HG02623 (cell line): Measurements from ENCODE around the gene CCL15.
"Not testable (repeated sequence)": the region's sequence is repeated elsewhere in the genome, so short reads cannot be mapped to it uniquely, and the experiment has no call there.

ENCODE experiments used
- ATAC-seq: cut with Tn5 transposase; IDR thresholded peaks from one replicate; pipeline ENCODE4 v1.9.1; 2021; ENCODE audit warnings: moderate library complexity; ENCODE audit not compliant: unreplicated experiment

CCL15 gene, protein sequence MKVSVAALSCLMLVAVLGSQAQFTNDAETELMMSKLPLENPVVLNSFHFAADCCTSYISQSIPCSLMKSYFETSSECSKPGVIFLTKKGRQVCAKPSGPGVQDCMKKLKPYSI

DNA sequence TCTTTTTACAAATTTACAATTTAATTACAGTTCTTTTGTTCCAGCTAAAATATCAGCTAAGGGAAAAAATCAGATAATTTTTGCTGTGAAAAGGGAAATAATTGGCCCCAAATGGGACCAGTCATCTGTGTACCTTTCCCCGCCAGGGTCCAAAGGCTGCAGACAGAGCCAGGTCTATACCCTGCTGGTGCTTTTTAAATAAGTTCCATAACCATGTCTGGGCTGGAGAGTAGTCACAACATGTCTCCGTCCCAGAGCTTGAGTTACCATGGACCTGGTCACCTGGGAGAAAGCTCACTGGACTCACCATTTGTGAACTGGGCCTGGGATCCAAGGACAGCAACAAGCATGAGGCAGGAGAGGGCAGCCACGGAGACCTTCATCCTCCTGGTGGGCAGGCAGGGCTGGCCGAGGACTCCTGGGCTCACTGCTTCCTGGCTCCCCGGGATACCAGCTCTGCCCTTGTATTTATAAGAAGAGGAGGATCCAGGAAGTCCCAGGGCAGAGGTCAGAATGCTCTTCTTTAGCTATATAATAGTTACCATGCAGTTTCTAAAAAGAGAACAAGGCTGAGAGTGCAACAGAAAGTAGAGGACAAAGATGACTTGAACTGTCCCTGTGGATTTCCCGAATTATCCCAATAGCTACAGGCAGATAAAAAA, at the start of gene CCL15:
CCL15 (minus strand) TSS at position 444 of the 662 bp plus-strand sequence; CDS start at position 383, 61 bp downstream.
- ATAC-seq, result no peak

DNA sequence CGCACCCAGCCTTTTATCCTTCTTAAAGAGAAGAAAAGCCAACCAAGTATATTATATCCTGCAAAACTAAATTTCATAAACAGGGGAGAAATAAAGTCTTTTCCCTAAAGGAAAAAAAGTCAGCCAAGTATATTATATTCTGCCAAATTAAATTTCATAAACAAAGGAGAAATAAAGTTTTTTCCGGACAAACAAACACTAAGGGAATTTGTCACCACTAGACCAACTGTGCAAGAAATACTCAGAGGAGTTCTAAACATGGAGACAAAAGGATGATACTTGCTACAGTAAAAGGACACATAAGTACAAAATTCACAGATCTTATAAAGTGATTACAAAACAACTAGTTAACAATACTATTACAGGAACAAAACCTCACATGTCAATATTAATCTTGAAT, 48.3 kb upstream of the CCL15 start:
- ATAC-seq, result no peak

DNA sequence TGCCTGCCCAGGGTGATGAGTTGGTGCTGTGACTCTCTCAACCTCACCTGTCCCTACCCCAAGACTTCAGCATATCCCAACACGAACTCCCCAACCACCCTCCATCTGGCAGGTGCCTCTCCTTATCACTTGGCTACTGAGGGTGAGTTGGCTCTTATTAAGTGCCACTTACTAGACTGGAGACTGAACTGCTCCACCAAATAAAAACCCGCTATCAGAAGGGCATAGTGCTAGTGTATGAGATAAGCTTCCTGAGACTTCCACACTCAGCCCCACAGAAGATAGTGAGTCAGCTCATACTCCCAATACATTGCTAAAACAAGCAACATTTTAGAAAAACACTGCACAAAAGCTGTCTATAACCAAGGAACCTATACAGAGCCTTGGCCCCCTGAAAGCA, 46.7 kb upstream of the CCL15 start:
- ATAC-seq, result no peak

DNA sequence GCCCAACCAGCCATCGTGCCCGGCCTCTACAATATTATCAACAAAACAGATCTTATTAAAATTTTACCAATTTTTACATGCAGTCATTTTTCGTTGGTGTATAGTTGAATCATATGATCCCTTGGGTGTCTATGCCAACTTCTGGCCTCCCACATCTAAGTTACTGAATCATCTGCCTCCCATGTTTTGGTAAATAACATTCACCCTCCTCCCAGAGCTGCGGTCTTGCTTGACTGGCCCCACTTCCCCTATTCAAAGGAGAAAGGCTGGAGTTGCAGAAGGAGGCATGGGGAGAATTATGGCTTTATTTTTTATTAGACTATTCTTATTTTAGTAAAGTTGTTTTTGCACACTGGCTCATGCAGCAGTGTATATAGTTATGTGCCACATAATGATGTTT, 34.9 kb upstream of the CCL15 start:
- no peak for ATAC-seq

DNA sequence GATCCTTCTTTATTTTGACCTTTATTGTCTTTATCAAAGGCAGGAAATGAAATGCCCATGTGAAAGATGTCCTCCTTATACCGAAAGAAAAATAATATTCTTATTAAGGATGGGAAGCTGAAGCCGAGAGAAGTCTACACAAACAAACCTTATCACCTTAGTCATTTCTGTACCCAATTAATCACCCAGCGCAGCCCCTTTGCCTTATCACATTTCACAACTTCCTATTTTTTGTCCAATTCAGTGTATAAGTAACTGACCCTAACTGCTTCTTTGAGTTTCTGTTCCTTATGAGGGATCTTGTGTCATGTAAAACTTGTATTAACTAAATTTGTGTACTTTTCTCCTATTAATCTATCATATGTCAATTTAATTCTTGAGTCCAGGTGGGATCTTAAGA, 32.8 kb upstream of the CCL15 start:
- no peak for ATAC-seq

DNA sequence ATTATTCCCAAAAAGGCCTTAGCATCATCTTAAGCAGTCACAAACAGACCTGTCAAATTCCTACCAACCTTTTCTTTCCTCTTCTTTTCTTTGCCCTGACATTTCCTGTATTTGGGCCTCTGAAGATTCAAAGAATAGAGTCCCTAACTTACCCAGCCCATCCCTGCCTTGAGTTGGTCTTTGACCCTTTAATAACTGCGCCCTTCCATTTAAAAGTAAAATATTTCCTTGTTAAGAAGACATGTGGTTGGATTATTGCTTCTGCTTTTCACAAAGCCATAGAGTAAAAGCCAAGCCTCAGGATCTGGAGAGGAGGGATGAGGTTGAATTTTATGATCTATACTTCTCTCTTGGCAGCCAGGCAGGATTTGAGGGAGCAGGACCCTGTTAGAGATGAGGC, 29.6 kb upstream of the CCL15 start:
- no peak for ATAC-seq

DNA sequence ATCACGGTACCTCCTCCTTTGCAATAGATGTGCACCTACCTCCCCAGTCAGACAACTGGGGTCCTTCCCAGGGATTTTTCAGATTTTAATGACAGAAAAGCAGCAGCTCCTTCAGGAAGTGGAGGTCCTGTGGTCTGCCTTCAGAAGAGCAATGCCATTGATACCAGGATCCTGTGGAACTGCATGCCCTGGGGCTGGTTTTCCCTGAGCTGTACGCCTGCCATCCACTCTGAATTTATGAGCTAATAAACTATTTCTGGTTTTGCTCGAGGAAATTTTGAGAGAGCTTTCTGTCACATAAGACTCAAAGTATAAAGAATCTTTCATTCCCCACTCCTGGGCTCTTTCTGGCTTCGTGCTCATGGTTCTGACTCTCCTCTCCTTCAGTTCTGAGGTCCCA, 26.4 kb upstream of the CCL15 start:
- no peak for ATAC-seq

DNA sequence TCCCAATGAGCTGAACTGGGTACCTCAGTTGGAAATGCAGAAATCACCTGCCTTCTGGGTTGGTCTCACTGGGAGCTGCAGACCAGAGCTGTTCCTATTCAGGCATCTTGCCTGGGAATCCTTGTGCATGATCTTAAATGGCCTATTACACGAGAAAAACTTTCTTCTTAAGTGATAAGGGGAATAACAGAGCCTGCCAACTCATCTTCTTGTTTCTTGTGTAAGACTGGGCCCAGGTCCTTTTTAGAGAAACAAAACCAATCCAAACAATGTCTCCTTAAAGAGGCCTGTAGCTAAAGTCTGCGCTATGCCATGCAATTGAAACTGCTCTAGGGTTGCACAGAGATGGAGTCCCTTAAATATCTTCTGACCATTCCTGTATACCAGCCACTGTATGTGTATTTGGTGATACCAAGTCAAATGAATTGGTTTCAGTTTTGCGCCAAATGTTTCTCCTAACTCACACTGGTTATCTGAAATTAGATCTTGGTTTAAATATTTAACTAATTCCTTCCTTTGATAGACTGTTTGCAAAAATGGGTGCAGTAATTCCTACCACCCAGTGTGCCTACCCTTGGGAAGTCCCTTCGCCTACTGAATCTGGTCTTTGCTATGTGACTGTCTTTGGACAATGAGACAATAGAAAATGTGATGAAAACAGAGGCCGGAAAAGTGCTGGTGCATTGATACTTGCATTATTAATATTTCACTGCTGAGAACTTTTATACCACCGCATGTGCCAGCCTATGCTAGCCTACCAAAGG, 22.9 kb upstream of the CCL15 start:
- no peak for ATAC-seq

DNA sequence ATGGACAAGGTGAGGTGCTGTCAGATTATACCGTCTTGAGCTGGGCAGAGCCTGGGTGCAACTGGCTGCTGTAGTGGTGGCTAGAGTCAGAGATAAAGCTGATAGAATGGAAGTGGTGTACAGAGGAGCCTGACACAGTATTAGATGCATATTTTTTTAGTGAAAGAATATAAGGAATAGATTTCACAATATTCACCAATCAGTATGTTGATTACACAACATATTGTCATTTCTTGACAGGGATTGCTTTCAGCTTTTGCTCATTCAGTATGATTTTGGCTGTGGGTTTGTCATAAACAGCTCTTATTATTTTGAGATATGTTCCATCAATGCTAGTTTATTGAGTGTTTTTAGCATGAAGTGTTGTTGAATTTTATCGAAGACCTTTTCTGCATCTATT, 18.1 kb upstream of the CCL15 start:
- ATAC-seq, result no peak

DNA sequence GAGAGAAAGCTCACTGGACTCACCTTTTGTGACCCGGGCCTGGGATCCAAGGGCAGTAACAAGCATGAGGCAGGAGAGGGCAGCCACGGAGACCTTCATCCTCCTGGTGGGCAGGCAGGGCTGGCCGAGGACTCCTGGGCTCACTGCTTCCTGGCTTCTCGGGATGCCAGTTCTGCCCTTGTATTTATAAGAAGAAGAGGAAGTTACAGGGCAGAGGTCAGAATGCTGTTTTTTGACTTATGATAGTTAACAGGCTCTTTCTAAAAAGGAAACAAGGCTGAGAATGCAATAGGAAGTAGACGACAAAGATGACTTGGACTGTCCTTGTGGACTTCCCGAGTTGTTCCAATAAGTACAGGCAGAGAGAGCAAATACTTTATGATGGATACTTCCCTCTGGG, 16.4 kb upstream of the CCL15 start, which contains the start of gene CCL23:
CCL23 (minus strand) TSS at position 174 of the 400 bp plus-strand sequence; CDS start at position 99, 75 bp downstream.
- no peak for ATAC-seq

DNA sequence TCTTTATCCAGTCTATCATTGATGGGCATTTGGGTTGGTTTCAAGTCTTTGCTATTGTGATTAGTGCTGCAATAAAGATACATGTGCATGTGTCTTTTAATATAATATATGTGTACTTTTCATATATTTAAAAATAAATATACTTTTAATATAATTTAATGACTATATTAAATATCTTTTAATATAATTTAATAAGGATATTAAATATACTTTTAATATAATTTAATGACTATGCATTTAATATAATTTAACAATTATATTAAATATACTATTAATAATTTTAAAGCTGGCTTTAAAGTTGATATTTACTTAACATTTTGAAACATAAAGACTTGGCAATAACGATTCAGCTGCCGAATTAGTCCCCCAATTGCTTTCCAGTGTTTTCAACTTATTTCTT, 15.2 kb upstream of the CCL15 start:
- no peak for ATAC-seq

DNA sequence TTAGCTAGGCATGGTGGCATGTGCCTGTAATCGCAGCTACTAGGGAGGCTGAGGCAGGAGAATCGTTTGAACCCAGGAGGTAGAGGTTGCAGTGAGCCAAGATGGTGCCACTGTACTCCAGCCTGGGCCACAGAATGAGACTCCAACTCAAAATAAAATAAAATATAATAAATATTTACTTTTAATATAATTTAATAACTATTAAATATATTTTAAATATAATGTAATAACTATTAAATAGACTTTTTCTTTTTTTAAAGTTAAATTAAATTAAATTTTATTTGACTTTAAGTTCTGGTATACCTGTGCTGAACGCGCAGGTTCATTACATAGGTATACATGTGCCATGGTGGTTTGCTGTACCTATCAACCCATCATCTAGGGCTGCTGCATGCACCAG, 14.5 kb upstream of the CCL15 start:
- not testable (repeated sequence) for ATAC-seq

DNA sequence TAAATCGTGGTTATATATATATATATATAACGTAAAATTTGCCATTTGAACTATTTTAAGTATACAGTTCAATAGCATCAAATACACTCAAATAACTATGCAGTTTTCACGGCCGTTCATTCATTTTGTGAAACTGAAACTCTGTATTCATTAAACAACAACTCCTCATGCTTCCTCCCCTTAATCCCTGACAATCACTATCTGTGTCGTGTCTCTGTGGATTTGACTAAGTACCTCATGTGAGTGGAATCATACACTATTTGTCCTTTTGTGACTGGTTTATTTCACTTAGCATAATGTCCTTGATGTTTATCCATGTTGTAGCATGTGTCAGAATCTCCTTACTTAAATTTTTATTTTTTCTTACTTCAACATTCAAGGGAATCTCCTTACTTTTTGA, 13.6 kb upstream of the CCL15 start:
- ATAC-seq, result no peak

DNA sequence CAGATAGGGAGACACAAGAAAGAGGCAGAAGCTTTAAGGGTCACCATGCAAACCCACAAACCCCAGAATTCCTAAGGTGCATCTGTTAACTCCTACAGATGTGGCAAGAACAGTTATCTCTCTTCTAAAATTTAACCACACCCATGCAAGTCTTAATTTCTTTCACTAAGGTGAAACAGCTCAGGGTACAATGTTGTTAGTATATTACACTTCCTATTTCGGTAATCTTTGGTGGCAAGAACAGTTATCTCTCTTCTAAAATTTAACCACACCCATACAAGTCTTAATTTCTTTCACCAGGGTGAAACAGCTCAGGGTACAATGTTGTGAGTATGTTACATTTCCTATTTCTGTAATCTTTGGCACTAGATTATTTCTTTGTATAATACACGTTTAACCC, 9.8 kb upstream of the CCL15 start:
- ATAC-seq, result no peak

DNA sequence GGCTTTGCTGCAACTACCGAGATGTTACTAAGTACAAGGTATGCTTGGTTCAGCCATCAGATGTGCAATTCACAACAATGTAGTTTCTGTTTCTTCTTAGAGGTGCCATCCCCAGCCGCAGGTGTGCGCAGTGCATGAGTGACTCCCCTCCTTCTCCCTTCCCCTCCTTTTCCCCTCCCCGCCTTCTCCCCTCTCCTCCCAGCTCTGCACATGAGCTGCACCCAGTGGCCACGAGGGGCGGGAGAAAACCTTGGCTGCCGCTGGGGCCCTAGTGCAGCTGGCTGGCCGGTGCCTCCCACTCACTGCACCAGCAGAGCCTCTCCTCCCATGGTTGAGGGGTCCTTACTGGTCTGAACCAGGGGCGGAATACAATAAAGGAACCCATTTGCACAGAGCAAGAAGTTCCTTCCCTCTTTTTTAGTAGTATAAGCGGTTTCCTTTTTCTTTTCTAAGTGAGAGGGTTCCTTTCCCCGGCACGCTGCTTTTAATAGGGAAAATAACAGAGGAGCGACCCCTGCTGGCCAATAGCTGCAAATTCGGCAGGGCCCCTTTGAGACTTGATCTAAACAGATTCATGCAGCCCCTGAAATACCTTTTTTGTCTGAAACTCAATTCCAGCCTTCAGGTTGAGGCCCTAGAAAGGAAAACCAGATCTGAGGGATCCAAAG, 7.8 kb upstream of the CCL15 start:
- no peak for ATAC-seq

DNA sequence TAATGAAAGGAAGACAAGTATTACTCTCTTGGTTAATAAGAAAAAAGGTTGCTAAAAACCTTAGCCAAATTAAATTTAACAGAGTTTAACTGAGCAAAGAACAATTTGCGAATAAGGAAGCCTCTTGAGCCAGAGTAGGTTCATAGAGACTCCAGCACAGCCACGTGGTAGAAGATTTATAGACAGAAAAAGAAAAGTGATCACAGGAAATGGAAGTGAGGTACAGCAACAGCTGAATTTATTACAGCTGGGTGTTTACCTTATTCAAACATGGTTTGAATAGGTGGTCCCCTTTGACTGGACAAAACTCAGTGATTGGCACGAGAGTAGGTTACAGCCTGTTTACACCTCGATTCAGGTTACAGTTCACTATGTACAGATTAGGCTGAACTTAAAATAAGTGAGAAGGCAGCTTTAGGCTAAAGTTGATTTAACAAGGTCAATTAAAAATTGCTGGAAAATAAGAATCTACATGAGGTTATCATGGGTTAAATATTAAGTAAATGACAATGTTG, 3.3 kb upstream of the CCL15 start:
- no peak for ATAC-seq

DNA sequence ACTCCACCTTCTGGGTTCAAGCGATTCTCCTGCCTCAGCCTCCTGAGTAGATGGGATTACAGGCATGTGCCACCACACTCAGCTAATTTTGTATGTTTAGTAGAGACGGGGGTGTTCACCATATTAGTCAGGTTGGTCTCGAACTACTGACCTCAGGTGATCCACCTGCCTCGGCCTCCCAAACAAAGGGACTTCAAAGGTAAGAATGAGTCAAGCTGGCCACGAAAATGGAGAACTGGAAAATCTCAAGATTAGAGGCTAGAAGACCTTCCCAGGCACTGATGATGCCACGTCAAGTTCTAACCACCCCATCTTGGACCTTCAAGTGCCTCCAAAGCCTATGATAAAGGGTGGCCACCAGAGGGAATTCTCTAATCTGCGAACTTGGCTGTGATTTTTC, 1.3 kb upstream of the CCL15 start:
- no peak for ATAC-seq

DNA sequence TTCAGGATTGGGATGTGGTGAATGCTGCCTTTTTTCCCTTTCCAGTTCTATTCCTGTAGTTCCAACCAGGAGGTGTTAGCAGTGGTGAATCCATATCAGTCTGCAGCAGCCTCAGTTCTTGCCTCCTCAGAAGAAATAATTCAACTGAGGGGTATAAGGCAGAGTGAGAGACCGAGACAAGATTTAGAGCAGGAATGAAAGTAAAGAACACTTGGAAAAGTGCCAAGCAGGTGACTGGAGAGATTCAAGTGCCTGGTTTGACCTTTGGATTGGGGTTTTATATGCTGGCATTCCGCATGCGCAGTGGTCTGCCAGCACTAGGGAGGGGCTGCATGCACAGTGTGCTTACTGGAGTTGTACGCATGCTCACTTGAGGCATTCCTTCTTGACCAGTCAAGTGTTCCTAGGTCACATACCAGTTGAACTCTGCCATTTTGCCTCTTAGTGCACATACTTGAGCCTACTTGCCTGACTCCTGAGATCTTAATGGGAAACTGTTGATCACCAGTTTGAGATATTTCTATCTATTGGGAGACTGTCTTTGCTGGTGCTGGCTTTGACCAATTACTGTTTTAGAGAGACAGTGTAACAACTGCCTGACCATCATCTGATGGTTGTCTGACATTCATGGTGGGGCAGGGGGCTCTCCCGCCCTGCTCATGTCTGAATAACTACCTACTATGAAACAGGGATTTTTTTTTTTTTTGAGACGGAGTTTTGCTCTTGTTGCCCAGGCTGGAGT, 680 bp upstream of the CCL15 start:
- no peak for ATAC-seq

DNA sequence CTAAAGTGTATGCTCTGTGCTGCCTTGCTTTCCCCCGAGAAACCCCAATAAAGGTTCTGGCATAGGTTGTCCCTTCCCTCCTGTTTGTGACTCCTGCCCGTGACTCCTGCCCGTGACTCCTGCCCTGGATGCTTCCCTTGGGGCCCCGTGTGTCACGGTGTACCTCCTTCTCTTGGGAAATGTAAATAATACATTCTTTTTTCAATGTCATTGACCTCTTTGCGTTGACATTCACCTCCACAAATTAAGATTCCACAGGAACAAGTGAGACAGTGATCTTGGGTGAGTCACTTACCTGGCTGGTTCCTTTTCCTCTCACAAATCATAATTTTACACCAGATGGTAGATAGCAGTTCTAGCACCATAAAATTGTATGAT, 632 bp downstream of the CCL15 start:
- ATAC-seq, result no peak

DNA sequence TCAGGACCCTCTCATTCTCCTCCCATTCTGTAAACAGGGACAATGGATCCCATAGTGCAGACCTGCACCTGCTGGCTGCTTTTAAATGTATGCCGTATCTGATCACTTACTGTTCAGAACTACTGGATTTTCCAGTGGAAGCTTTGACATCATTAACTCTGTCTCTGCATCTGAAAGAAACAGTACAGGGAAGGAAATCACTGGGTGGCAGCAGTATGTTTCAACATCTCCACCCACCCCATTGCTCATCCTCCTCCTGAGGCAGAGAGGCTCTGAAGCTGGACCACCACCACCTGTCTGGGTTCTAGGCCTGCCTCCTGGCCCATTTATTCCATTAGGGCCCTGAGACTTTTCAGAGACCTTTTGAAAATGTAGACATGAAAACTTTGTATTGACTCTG, 2.6 kb downstream of the CCL15 start:
- ATAC-seq, result no peak

DNA sequence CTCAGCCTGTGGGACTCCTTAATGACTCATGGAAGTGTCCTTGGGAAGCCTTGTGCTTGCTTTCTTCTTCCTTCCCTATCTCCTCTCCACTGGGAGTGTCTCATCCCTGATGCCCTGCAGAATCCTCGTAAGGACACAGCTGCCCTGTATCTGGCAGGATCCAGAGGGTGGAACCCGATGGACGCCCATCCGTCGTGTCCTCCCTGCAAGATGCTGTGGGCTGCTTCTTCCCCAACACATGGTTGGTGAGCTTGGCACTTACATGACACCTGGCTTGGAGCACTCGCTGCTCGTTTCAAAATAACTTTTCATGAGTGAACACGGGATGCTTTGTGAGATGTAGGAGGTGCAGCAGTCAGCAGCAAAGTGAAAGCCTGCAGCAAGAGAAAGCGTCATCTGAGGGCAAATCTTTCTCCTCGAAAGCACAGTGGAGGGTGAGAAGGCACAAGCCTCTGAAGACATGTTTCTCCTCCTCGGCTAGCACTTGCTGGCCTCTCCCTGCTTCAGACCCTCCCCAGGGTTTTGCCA, 3.3 kb downstream of the CCL15 start:
- ATAC-seq, result no peak
